ENCODE data around the gene SPO11. TPM values are rescaled to one million over a fixed set of nuclear protein-coding genes. Genes with fewer than 3 reads are reported as not detected.

SPO11 gene
- total and polyA plus RNA-seq, 2 of the 13 experiments (the other 11 are each of a cell fraction or from before 2014, with no cell fraction given) = not detected

DNA sequence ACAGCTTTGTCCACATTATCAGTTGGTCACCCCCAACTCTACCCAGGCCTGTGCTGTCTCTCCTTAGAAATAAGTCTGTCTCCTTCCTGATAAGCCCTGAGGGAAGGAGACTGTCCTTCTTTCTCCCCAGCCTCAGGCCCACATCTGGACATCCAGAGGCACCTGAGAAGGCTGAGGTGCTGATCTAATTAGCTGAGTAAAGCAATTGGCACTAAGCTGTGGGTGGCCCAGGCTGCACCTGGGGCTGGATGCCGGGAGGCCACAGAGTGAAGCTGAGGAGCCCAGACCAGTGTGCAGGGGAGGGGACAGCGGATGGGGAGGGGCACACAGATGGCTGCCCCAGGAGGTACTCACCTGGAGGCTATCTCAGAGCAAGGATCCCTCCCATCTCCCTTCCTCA is 37.0 kb upstream of the SPO11 start:
- Histone ChIP-seq H3K36me3 (replicated peaks in 1 of 2; ENCODE audit: control insufficient read depth in 1 of 2, insufficient read depth in 2 of 2, low read length in 2 of 2) (no peaks in the 10 kb centered on the region), H3K27me3 (ENCODE audit: control insufficient read depth in 1 of 2, insufficient read depth in 2 of 2, low read length in 2 of 2) (peaks cover 12 to 66% of the 10 kb centered on the region in 2 experiments; a peak in 4 of 5 replicates), H4K20me1 (ENCODE audit: insufficient read depth, low read length) (no peaks in the 10 kb centered on the region), H3K9ac (ENCODE audit: insufficient read depth, low read depth, low read length) (no peak overlapping the region), H2AFZ (ENCODE audit: low read length) (no peak overlapping the region), H3K9me3 (ENCODE audit: low read length) (no peaks in the 10 kb centered on the region), H3K27ac (ENCODE audit: extremely low read length, insufficient read depth, low read length) (no peak overlapping the region), H3K4me2 (ENCODE audit: low read depth, low read length) (no peak overlapping the region), H3K79me2 (ENCODE audit: insufficient read depth, low read length) (no peaks in the 10 kb centered on the region), H3K4me3 (replicated peaks in 1 of 3; ENCODE audit: insufficient read depth in 1 of 3, low read depth in 2 of 3, low read length in 3 of 3) (no peak overlapping the region), H3K4me1 (ENCODE audit: insufficient read depth, low read length) (peaks cover 4% of the 10 kb centered on the region)
- ATAC-seq = no peak
- TF ChIP-seq ZBTB7B (CRISPR knock-in tag; IDR thresholded peaks at IDR 0.05) (no peak), ZSCAN30 (CRISPR knock-in tag; IDR thresholded peaks at IDR 0.05) (no peak)
- intact Hi-C loops (cut with micrococcal nuclease; ENCODE audit: unreplicated experiment) = no loop called here
- CTCF ChIA-PET (ENCODE audit: low intra/inter-chr PET ratio, low total read pairs) = no interaction called here
- DNase-seq (ENCODE audit: low spot score) = no peak
- in situ Hi-C loops (cut with HindIII; ENCODE audit: extremely low pct_ligation_motif_present, low pct_unique_long_range_greater_than_20kb) = no loop called here
- 6% methylated on average over 2 of the region's 2 CpGs for WGBS (ENCODE audit: low lambda C conversion rate)
- BruUV-seq (replicated peaks) = no TSS peak
- FAIRE-seq = no peak
- POLR2A ChIA-PET = no interaction called here

DNA sequence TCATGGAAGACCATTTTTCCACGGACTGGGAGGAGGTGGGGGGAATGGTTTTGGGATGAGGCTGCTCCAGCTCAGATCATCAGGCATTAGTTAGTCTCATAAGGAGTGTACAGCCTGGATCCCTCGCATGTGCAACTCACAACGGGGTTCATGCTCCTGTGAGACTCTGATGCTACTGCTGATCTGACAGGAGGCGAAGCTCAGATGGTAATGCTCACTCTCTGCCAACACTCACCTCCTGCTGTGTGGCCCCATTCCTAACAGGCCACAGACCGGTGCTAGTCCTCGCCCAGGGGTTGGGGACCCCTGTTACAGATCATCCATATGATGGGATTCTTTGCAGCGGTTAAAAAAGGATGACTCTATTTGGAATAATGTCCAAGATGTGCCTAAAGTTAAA is 35.6 kb upstream of the SPO11 start:
- peaks cover 4% of the 10 kb centered on the region for H3K4me1 ChIP-seq (ENCODE audit: insufficient read depth, low read length)
- H2AFZ ChIP-seq (ENCODE audit: low read length) = no peak overlapping the region
- no peak for ATAC-seq
- in situ Hi-C loops (cut with HindIII; ENCODE audit: extremely low pct_ligation_motif_present, low pct_unique_long_range_greater_than_20kb) (no loop called here), intact Hi-C loops (cut with micrococcal nuclease; ENCODE audit: unreplicated experiment) (no loop called here)
- no peak for DNase-seq (ENCODE audit: low spot score)
- no TSS peak for BruUV-seq (replicated peaks)
- H3K9ac ChIP-seq (ENCODE audit: insufficient read depth, low read depth, low read length) = no peak overlapping the region
- peaks cover 8 to 52% of the 10 kb centered on the region in 2 experiments; a peak in 4 of 5 replicates for H3K27me3 ChIP-seq (ENCODE audit: control insufficient read depth in 1 of 2, insufficient read depth in 2 of 2, low read length in 2 of 2)
- H3K9me3 ChIP-seq (ENCODE audit: low read length) = no peaks in the 10 kb centered on the region
- H3K4me3 ChIP-seq (replicated peaks in 1 of 3; ENCODE audit: insufficient read depth in 1 of 3, low read depth in 2 of 3, low read length in 3 of 3) = no peak overlapping the region
- no peaks in the 10 kb centered on the region for H4K20me1 ChIP-seq (ENCODE audit: insufficient read depth, low read length)
- H3K27ac ChIP-seq (ENCODE audit: extremely low read length, insufficient read depth, low read length) = no peak overlapping the region
- no peak overlapping the region for H3K4me2 ChIP-seq (ENCODE audit: low read depth, low read length)
- no peak for FAIRE-seq
- POLR2A ChIA-PET = no interaction called here
- CTCF ChIA-PET (ENCODE audit: low intra/inter-chr PET ratio, low total read pairs) = no interaction called here
- 19% methylated on average over 7 of the region's 7 CpGs for WGBS (ENCODE audit: low lambda C conversion rate)
- no peaks in the 10 kb centered on the region for H3K79me2 ChIP-seq (ENCODE audit: insufficient read depth, low read length)
- no peaks in the 10 kb centered on the region for H3K36me3 ChIP-seq (replicated peaks in 1 of 2; ENCODE audit: control insufficient read depth in 1 of 2, insufficient read depth in 2 of 2, low read length in 2 of 2)
- TF ChIP-seq, protein P1, sequence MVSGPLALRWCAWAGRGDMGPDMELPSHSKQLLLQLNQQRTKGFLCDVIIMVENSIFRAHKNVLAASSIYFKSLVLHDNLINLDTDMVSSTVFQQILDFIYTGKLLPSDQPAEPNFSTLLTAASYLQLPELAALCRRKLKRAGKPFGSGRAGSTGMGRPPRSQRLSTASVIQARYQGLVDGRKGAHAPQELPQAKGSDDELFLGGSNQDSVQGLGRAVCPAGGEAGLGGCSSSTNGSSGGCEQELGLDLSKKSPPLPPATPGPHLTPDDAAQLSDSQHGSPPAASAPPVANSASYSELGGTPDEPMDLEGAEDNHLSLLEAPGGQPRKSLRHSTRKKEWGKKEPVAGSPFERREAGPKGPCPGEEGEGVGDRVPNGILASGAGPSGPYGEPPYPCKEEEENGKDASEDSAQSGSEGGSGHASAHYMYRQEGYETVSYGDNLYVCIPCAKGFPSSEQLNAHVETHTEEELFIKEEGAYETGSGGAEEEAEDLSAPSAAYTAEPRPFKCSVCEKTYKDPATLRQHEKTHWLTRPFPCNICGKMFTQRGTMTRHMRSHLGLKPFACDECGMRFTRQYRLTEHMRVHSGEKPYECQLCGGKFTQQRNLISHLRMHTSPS (CRISPR knock-in tag; IDR thresholded peaks at IDR 0.05; ENCODE audit: low read depth) = no peak
- TF ChIP-seq, protein P2, sequence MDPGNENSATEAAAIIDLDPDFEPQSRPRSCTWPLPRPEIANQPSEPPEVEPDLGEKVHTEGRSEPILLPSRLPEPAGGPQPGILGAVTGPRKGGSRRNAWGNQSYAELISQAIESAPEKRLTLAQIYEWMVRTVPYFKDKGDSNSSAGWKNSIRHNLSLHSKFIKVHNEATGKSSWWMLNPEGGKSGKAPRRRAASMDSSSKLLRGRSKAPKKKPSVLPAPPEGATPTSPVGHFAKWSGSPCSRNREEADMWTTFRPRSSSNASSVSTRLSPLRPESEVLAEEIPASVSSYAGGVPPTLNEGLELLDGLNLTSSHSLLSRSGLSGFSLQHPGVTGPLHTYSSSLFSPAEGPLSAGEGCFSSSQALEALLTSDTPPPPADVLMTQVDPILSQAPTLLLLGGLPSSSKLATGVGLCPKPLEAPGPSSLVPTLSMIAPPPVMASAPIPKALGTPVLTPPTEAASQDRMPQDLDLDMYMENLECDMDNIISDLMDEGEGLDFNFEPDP (CRISPR knock-in tag; conservative IDR thresholded peaks at IDR 0.05) = no peak
- TF ChIP-seq SNAI1 (CRISPR knock-in tag; IDR thresholded peaks at IDR 0.05; ENCODE audit: borderline replicate concordance) (no peak), ISX (CRISPR knock-in tag; conservative IDR thresholded peaks at IDR 0.05) (no peak), ZNF747 (CRISPR knock-in tag; IDR thresholded peaks at IDR 0.05; ENCODE audit: borderline replicate concordance) (no peak)
- TF ChIP-seq, protein P3, sequence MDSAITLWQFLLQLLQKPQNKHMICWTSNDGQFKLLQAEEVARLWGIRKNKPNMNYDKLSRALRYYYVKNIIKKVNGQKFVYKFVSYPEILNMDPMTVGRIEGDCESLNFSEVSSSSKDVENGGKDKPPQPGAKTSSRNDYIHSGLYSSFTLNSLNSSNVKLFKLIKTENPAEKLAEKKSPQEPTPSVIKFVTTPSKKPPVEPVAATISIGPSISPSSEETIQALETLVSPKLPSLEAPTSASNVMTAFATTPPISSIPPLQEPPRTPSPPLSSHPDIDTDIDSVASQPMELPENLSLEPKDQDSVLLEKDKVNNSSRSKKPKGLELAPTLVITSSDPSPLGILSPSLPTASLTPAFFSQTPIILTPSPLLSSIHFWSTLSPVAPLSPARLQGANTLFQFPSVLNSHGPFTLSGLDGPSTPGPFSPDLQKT (CRISPR knock-in tag; IDR thresholded peaks at IDR 0.05; ENCODE audit: borderline replicate concordance) = no peak
- TF ChIP-seq, protein P4, sequence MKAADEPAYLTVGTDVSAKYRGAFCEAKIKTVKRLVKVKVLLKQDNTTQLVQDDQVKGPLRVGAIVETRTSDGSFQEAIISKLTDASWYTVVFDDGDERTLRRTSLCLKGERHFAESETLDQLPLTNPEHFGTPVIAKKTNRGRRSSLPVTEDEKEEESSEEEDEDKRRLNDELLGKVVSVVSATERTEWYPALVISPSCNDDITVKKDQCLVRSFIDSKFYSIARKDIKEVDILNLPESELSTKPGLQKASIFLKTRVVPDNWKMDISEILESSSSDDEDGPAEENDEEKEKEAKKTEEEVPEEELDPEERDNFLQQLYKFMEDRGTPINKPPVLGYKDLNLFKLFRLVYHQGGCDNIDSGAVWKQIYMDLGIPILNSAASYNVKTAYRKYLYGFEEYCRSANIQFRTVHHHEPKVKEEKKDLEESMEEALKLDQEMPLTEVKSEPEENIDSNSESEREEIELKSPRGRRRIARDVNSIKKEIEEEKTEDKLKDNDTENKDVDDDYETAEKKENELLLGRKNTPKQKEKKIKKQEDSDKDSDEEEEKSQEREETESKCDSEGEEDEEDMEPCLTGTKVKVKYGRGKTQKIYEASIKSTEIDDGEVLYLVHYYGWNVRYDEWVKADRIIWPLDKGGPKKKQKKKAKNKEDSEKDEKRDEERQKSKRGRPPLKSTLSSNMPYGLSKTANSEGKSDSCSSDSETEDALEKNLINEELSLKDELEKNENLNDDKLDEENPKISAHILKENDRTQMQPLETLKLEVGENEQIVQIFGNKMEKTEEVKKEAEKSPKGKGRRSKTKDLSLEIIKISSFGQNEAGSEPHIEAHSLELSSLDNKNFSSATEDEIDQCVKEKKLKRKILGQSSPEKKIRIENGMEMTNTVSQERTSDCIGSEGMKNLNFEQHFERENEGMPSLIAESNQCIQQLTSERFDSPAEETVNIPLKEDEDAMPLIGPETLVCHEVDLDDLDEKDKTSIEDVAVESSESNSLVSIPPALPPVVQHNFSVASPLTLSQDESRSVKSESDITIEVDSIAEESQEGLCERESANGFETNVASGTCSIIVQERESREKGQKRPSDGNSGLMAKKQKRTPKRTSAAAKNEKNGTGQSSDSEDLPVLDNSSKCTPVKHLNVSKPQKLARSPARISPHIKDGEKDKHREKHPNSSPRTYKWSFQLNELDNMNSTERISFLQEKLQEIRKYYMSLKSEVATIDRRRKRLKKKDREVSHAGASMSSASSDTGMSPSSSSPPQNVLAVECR (CRISPR knock-in tag; IDR thresholded peaks at IDR 0.05; ENCODE audit: borderline replicate concordance) = no peak
